K562 (cell line): ENCODE data around the gene ZFYVE19. TPM values are rescaled to one million over a fixed set of nuclear protein-coding genes. Genes with fewer than 3 reads are reported as not detected.
A peak's percentile ranks its signal among the peaks of the same experiment; 100 is the strongest.

Experiments
- FOXP1 ChIP-seq: sonication (generic); formaldehyde crosslinking; IDR thresholded peaks from 2 replicates; pipeline ENCODE4 v1.8.0; 2022; ENCODE audit warnings: mild to moderate bottlenecking, missing genetic modification reagents
- GATAD2B ChIP-seq: fragments of 450-650 bp; IDR thresholded peaks from 2 replicates; pipeline ENCODE4 v1.6.1; 2017; ENCODE audit warnings: mild to moderate bottlenecking, borderline replicate concordance
- NR2C1 ChIP-seq, 2 experiments: fragments of 450-650 bp; IDR thresholded peaks; 2 replicates each; pipeline ENCODE4 v1.6.1; 2017; ENCODE audit warnings: mild to moderate bottlenecking in 2 of 2, antibody characterized with exemption in 1 of 2, inconsistent platforms in 1 of 2, missing compliant biosample characterization in 1 of 2, missing genetic modification characterization in 1 of 2
- NR2C2 ChIP-seq, 2 experiments: fragments of 200-800 bp in 1 of 2; sonication (Bioruptor generic) in 1 of 2; sonication (generic) in 1 of 2; formaldehyde crosslinking in 1 of 2; IDR thresholded peaks; 2 replicates each; pipeline versions ENCODE4 v1.6.1 to v1.8.0; 2016 to 2022; ENCODE audit warnings: mild to moderate bottlenecking in 1 of 2, missing compliant biosample characterization in 1 of 2, missing genetic modification characterization in 1 of 2, missing genetic modification reagents in 1 of 2
- SMARCE1 ChIP-seq: fragments of 450-650 bp; IDR thresholded peaks from 2 replicates; pipeline ENCODE4 v1.7.1; 2016; ENCODE audit warnings: mild to moderate bottlenecking
- SOX6 ChIP-seq: fragments of 450-650 bp; IDR thresholded peaks from 2 replicates; pipeline ENCODE4 v1.6.1; 2014; ENCODE audit warnings: mild to moderate bottlenecking
- STAT5A ChIP-seq: IDR thresholded peaks from 2 replicates; pipeline ENCODE4 v1.6.1; 2012; ENCODE audit warnings: low read length, inconsistent platforms, borderline replicate concordance
- ZBTB17 ChIP-seq: fragments of 450-650 bp; formaldehyde crosslinking; IDR thresholded peaks from 2 replicates; pipeline ENCODE4 v1.4.0; 2020; ENCODE audit warnings: mild to moderate bottlenecking
- polyA plus RNA-seq, 8 experiments: library from polyadenylated mRNA; depleted of rRNA in 4 of 8; stranded (reverse) in 5 of 8; unstranded in 3 of 8; fragments of >200 nt; fragmentation: Nextera tagmentation in 2 of 8; fragmentation: Illumina TruSeq in 1 of 8; extraction: Ambion mirVana in 2 of 8; extraction: Trizol in 1 of 8; gene quantifications; 2 replicates each; pipeline versions ENCODE4 v1.2.1 to v1.2.3, GENCODE V29; 2011 to 2014; ENCODE audit warnings: inconsistent platforms in 1 of 8, missing spikeins in 1 of 8
- total RNA-seq, 7 experiments: library from RNA; depleted of rRNA in 6 of 7; stranded (reverse); fragments of >200 nt in 6 of 7; fragmentation: Illumina TruSeq in 2 of 7; extraction: Trizol in 2 of 7; gene quantifications; 2 replicates each; pipeline versions ENCODE4 v1.2.1 to v1.2.3, GENCODE V29; 2011 to 2021; ENCODE audit warnings: low replicate concordance in 1 of 7
- TF ChIP-seq, protein P1 (sequence below), 2 experiments: fragments of 450-650 bp; conservative IDR thresholded peaks; 2 replicates each; pipeline ENCODE4 v1.6.1; 2017; ENCODE audit warnings: mild to moderate bottlenecking in 2 of 2, moderate library complexity in 2 of 2
- TF ChIP-seq, protein P2 (sequence below): sonication (generic); formaldehyde crosslinking; IDR thresholded peaks from 2 replicates; pipeline ENCODE4 v1.8.1; 2023; ENCODE audit warnings: missing genetic modification reagents, mild to moderate bottlenecking, borderline replicate concordance
- TF ChIP-seq, protein P3 (sequence below): IDR thresholded peaks from 2 replicates; pipeline ENCODE4 v1.6.1; 2016; ENCODE audit warnings: missing genetic modification characterization, missing compliant biosample characterization
- TF ChIP-seq, protein P4 (sequence below): sonication (generic); IDR thresholded peaks from 2 replicates; pipeline ENCODE4 v1.6.1; 2016
- TF ChIP-seq, protein P5 (sequence below): fragments of 250-450 bp; sonication (Bioruptor Pico); IDR thresholded peaks from 2 replicates; pipeline ENCODE4 v1.5.0; 2021

The ZFYVE19 gene
- total and polyA plus RNA-seq, 9 of the 15 experiments (the other 6 are each of a cell fraction or from before 2014, with no cell fraction given) = 1.5 to 36.8 (median 19.9) TPM

DNA sequence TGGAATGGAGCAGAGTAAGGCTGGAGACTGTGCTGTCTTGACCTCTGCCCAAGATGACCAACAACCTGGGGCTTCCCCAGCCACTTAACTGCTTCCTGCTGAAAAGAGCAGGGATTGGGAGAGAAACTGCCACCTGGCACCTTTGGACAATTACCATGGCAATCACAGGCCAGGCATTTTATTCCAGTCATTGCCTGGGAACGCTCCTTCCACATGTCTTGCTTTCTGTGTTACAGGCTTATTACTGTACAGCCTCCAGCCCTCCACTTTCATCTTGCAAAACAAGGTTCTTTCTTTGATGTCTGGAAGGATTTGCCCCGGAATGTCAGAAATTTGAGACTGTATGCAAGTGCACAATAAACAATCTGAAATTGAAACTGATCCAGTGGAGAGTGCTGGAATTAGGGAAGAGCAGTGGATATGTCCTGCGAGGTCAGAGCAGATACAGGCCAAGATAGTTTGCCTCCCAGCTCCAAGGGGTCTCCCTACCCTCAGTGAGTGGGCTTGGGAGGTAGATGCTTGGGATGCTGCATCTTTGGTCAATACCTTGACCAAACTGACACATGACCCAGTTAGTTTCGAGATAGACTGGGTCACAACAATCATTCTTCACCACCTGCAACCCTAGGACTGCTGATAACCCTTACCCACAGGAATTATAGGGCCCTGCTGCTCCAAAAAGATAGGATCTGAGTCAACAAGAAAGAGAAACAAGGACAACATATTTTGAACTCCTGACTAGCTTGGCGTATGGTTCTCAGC, 19.0 kb downstream of the ZFYVE19 start (continued):
- TF ChIP-seq STAT5A = peak; percentile 84
- TF ChIP-seq, protein P1, sequence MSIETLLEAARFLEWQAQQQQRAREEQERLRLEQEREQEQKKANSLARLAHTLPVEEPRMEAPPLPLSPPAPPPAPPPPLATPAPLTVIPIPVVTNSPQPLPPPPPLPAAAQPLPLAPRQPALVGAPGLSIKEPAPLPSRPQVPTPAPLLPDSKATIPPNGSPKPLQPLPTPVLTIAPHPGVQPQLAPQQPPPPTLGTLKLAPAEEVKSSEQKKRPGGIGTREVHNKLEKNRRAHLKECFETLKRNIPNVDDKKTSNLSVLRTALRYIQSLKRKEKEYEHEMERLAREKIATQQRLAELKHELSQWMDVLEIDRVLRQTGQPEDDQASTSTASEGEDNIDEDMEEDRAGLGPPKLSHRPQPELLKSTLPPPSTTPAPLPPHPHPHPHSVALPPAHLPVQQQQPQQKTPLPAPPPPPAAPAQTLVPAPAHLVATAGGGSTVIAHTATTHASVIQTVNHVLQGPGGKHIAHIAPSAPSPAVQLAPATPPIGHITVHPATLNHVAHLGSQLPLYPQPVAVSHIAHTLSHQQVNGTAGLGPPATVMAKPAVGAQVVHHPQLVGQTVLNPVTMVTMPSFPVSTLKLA (conservative IDR thresholded peaks at IDR 0.05) = 0 out of 4 replicates have a peak, but pooled peaks of 1 of the 2 experiments have one; percentile 35
- 0 out of 2 replicates have a peak, but pooled peaks have one; percentile 30 for TF ChIP-seq ZBTB17 (CRISPR knock-in tag)
- TF ChIP-seq, protein P2, sequence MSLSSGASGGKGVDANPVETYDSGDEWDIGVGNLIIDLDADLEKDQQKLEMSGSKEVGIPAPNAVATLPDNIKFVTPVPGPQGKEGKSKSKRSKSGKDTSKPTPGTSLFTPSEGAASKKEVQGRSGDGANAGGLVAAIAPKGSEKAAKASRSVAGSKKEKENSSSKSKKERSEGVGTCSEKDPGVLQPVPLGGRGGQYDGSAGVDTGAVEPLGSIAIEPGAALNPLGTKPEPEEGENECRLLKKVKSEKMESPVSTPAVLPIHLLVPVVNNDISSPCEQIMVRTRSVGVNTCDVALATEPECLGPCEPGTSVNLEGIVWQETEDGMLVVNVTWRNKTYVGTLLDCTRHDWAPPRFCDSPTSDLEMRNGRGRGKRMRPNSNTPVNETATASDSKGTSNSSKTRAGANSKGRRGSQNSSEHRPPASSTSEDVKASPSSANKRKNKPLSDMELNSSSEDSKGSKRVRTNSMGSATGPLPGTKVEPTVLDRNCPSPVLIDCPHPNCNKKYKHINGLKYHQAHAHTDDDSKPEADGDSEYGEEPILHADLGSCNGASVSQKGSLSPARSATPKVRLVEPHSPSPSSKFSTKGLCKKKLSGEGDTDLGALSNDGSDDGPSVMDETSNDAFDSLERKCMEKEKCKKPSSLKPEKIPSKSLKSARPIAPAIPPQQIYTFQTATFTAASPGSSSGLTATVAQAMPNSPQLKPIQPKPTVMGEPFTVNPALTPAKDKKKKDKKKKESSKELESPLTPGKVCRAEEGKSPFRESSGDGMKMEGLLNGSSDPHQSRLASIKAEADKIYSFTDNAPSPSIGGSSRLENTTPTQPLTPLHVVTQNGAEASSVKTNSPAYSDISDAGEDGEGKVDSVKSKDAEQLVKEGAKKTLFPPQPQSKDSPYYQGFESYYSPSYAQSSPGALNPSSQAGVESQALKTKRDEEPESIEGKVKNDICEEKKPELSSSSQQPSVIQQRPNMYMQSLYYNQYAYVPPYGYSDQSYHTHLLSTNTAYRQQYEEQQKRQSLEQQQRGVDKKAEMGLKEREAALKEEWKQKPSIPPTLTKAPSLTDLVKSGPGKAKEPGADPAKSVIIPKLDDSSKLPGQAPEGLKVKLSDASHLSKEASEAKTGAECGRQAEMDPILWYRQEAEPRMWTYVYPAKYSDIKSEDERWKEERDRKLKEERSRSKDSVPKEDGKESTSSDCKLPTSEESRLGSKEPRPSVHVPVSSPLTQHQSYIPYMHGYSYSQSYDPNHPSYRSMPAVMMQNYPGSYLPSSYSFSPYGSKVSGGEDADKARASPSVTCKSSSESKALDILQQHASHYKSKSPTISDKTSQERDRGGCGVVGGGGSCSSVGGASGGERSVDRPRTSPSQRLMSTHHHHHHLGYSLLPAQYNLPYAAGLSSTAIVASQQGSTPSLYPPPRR (CRISPR knock-in tag) = peak; percentile 89; the same call in 1 of the 2 replicates
- peak; percentile 65 for TF ChIP-seq NR2C1 (IDR thresholded peaks at IDR 0.05)
- TF ChIP-seq NR2C1 (tag; IDR thresholded peaks at IDR 0.05) = peak; percentile 85
- TF ChIP-seq NR2C2 (CRISPR knock-in tag; IDR thresholded peaks at IDR 0.05) = no peak
- peak; percentile 75; the same call in 1 of the 2 replicates for TF ChIP-seq NR2C2 (tag; IDR thresholded peaks at IDR 0.05)
- TF ChIP-seq SOX6 = peak; percentile 99
- peak; percentile 44; the same call in 1 of the 2 replicates for TF ChIP-seq GATAD2B
- TF ChIP-seq, protein P3, sequence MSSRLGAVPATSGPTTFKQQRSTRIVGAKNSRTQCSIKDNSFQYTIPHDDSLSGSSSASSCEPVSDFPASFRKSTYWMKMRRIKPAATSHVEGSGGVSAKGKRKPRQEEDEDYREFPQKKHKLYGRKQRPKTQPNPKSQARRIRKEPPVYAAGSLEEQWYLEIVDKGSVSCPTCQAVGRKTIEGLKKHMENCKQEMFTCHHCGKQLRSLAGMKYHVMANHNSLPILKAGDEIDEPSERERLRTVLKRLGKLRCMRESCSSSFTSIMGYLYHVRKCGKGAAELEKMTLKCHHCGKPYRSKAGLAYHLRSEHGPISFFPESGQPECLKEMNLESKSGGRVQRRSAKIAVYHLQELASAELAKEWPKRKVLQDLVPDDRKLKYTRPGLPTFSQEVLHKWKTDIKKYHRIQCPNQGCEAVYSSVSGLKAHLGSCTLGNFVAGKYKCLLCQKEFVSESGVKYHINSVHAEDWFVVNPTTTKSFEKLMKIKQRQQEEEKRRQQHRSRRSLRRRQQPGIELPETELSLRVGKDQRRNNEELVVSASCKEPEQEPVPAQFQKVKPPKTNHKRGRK = no peak
- TF ChIP-seq SMARCE1 = peak; percentile 98
- TF ChIP-seq, protein P4, sequence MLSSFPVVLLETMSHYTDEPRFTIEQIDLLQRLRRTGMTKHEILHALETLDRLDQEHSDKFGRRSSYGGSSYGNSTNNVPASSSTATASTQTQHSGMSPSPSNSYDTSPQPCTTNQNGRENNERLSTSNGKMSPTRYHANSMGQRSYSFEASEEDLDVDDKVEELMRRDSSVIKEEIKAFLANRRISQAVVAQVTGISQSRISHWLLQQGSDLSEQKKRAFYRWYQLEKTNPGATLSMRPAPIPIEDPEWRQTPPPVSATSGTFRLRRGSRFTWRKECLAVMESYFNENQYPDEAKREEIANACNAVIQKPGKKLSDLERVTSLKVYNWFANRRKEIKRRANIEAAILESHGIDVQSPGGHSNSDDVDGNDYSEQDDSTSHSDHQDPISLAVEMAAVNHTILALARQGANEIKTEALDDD = peak; percentile 67
- TF ChIP-seq, protein P5, sequence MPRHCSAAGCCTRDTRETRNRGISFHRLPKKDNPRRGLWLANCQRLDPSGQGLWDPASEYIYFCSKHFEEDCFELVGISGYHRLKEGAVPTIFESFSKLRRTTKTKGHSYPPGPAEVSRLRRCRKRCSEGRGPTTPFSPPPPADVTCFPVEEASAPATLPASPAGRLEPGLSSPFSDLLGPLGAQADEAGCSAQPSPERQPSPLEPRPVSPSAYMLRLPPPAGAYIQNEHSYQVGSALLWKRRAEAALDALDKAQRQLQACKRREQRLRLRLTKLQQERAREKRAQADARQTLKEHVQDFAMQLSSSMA (CRISPR knock-in tag) = no peak
- peak; percentile 90 for TF ChIP-seq FOXP1 (CRISPR knock-in tag)
